Keratinocyte (primary cell): ENCODE data around the gene EIF4E1B. TPM values are rescaled to one million over a fixed set of nuclear protein-coding genes. Genes with fewer than 3 reads are reported as not detected.
A peak's percentile ranks its signal among the peaks of the same experiment; 100 is the strongest.

Experiments used
- DNase-seq: peaks from one replicate; pipeline ENCODE4 v3.0.0-alpha.2; 2011; ENCODE audit warnings: low read depth, missing footprints, low spot score
- FAIRE-seq: peaks from 2 replicates; lab custom pipeline; 2011; peaks lifted over from hg19 to GRCh38; lab: Jason Lieb, UNC
- H2AFZ ChIP-seq: 2 replicates; pipeline ENCODE4 v1.6.0; 2012; ENCODE audit warnings: low read length, control low read depth, inconsistent platforms; ENCODE audit not compliant: control insufficient read depth
- H3K27ac ChIP-seq: 2 replicates; pipeline ENCODE4 v1.5.1; 2011; ENCODE audit warnings: low read length; ENCODE audit not compliant: control insufficient read depth, insufficient read depth
- H3K27me3 ChIP-seq: 3 replicates; pipeline ENCODE4 v1.6.0; 2011; ENCODE audit warnings: low read length; ENCODE audit not compliant: control insufficient read depth, insufficient read depth; ENCODE audit errors: extremely low read depth
- H3K36me3 ChIP-seq, 2 experiments: 2 replicates in 1 of 2; 3 replicates in 1 of 2; pipeline ENCODE4 v1.5.1; 2011; ENCODE audit warnings: low read length in 2 of 2, mild to moderate bottlenecking in 1 of 2; ENCODE audit not compliant: control insufficient read depth in 2 of 2, insufficient read depth in 2 of 2; ENCODE audit errors: extremely low read depth in 1 of 2
- H3K4me1 ChIP-seq: 3 replicates; pipeline ENCODE4 v1.5.1; 2011; ENCODE audit warnings: low read length; ENCODE audit not compliant: control insufficient read depth, insufficient read depth; ENCODE audit errors: extremely low read depth
- H3K4me2 ChIP-seq: 3 replicates; pipeline ENCODE4 v1.6.0; 2011; ENCODE audit warnings: low read depth, low read length; ENCODE audit not compliant: control insufficient read depth, insufficient read depth; ENCODE audit errors: extremely low read depth
- H3K4me3 ChIP-seq, 3 experiments: fragments of 200-600 bp in 1 of 3; sonication (generic) in 1 of 3; 2 replicates in 2 of 3; 3 replicates in 1 of 3; pipeline ENCODE4 v1.5.1; 2011 to 2016; ENCODE audit warnings: low read length in 3 of 3, mild to moderate bottlenecking in 3 of 3, control low read depth in 2 of 3, inconsistent platforms in 1 of 3, low read depth in 1 of 3, mixed read lengths in 1 of 3, mixed run types in 1 of 3, moderate library complexity in 1 of 3; ENCODE audit not compliant: control insufficient read depth in 2 of 3, insufficient read depth in 2 of 3; ENCODE audit errors: extremely low read depth in 1 of 3
- H3K79me2 ChIP-seq: 2 replicates; pipeline ENCODE4 v1.6.0; 2012; ENCODE audit warnings: low read length; ENCODE audit not compliant: control insufficient read depth, insufficient read depth
- H3K9ac ChIP-seq: 3 replicates; pipeline ENCODE4 v1.6.0; 2011; ENCODE audit warnings: low read length; ENCODE audit not compliant: control insufficient read depth, insufficient read depth; ENCODE audit errors: extremely low read depth
- H3K9me1 ChIP-seq: 3 replicates; pipeline ENCODE4 v1.6.0; 2011; ENCODE audit warnings: low read length; ENCODE audit not compliant: control insufficient read depth, insufficient read depth; ENCODE audit errors: extremely low read depth
- H3K9me3 ChIP-seq: 2 replicates; pipeline ENCODE4 v1.5.1; 2012; ENCODE audit warnings: low read depth, low read length; ENCODE audit not compliant: control insufficient read depth
- H4K20me1 ChIP-seq: 3 replicates; pipeline ENCODE4 v1.6.0; 2011; ENCODE audit warnings: low read length; ENCODE audit not compliant: control insufficient read depth, insufficient read depth; ENCODE audit errors: extremely low read depth
- CTCF ChIP-seq, 3 experiments: IDR thresholded peaks in 1 of 3; conservative IDR thresholded peaks in 1 of 3; optimal IDR thresholded peaks in 1 of 3; 2 replicates in 2 of 3; 3 replicates in 1 of 3; pipeline versions ENCODE3 to v1.5.1; 2011; ENCODE audit warnings: low read length in 3 of 3, mild to moderate bottlenecking in 3 of 3, moderate library complexity in 2 of 3, control low read depth in 1 of 3, inconsistent platforms in 1 of 3; ENCODE audit not compliant: insufficient read depth in 2 of 3; ENCODE audit errors: extremely low read depth in 1 of 3
- EZH2 ChIP-seq: IDR thresholded peaks from one replicate; pipeline ENCODE4 v1.6.1; 2012; ENCODE audit warnings: inconsistent platforms, mild to moderate bottlenecking, low read length, moderate library complexity
- dilution Hi-C: fragments of 300-500 bp; cut with MboI; formaldehyde crosslinking; loops from one replicate; pipeline ENCODE4 v1.7.0; 2020; ENCODE audit warnings: low sequenced_read_pairs; ENCODE audit not compliant: extremely low pct_ligation_motif_present
- polyA minus RNA-seq, 3 experiments: library from RNA; depleted of rRNA, polyadenylated mRNA; stranded (reverse); fragments of >200 nt; gene quantifications; 1 replicate in 1 of 3; 2 replicates in 1 of 3; 3 replicates in 1 of 3; pipeline ENCODE4 v1.2.3, GENCODE V29; 2011
- polyA plus RNA-seq, 5 experiments: library from polyadenylated mRNA; depleted of rRNA in 3 of 5; stranded (reverse) in 3 of 5; stranded (forward) in 1 of 5; unstranded in 1 of 5; fragments of >200 nt; gene quantifications; 1 replicate in 1 of 5; 2 replicates in 3 of 5; 3 replicates in 1 of 5; pipeline versions ENCODE4 v1.2.1 to v1.2.3, GENCODE V29; 2011 to 2012; ENCODE audit warnings: missing spikeins in 2 of 5, low read depth in 1 of 5, low replicate concordance in 1 of 5

EIF4E1B gene, protein sequence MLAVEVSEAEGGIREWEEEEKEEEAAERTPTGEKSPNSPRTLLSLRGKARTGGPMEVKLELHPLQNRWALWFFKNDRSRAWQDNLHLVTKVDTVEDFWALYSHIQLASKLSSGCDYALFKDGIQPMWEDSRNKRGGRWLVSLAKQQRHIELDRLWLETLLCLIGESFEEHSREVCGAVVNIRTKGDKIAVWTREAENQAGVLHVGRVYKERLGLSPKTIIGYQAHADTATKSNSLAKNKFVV
- polyA plus RNA-seq (not detected in 3 replicates), polyA minus RNA-seq (not detected in 3 replicates)
- not detected for polyA plus RNA-seq (2011; ENCODE audit: low read depth)
- not detected in 2 replicates for polyA plus RNA-seq (2011; cell fraction: cytosol; rRNA removed)
- not detected in 2 replicates for polyA plus RNA-seq (2011; cell fraction: nucleus; rRNA removed)
- not detected in 2 replicates for polyA plus RNA-seq (2012; ENCODE audit: low replicate concordance)
- not detected for polyA minus RNA-seq (2011; cell fraction: cytosol; rRNA and poly(A)+ RNA removed)
- not detected in 2 replicates for polyA minus RNA-seq (2011; cell fraction: nucleus; rRNA and poly(A)+ RNA removed)

- no peaks in the 10 kb centered on the region for H3K36me3 ChIP-seq
- H3K27ac ChIP-seq: no peak within 1 kb of the TSS
- H2AFZ ChIP-seq: peak within 1 kb of the TSS; percentile 53
- peak within 1 kb of the TSS; percentile 9 to 59 (median 55) for H3K4me3 ChIP-seq
- DNase-seq (no peak), FAIRE-seq (no peak)
- H3K4me1 ChIP-seq: peaks cover 45% of the 10 kb centered on the region
- H3K27me3 ChIP-seq: peaks cover 35% of the 10 kb centered on the region
- peak within 1 kb of the TSS; percentile 86 for H3K4me2 ChIP-seq
- TF ChIP-seq EZH2 (peak; percentile 52), CTCF (optimal IDR thresholded peaks at IDR 0.05 in 1 of 3, IDR thresholded peaks at IDR 0.05 in 1 of 3, conservative IDR thresholded peaks at IDR 0.05 in 1 of 3; ENCODE audit: extremely low read depth in 1 of 3, insufficient read depth in 2 of 3, low read length in 3 of 3) (no peak)
- H3K79me2 ChIP-seq: no peaks in the 10 kb centered on the region
- peaks cover 4% of the 10 kb centered on the region for H4K20me1 ChIP-seq
- dilution Hi-C loops: no loop called here
- no peaks in the 10 kb centered on the region for H3K9me1 ChIP-seq
- H3K9ac ChIP-seq: peak within 1 kb of the TSS; percentile 35
- H3K9me3 ChIP-seq: no peaks in the 10 kb centered on the region
Observed at GRCh38 chr5:176629853-176630680, at the start of gene EIF4E1B, which contains the start of gene SNCB. Gene EIF4E1B, plus strand, starts transcription at chr5:176630675. Its CDS starts 12,113 bp downstream, at chr5:176642788. Gene SNCB, minus strand, starts transcription at chr5:176630534. Its CDS starts 880 bp downstream, at chr5:176629654.

DNA sequence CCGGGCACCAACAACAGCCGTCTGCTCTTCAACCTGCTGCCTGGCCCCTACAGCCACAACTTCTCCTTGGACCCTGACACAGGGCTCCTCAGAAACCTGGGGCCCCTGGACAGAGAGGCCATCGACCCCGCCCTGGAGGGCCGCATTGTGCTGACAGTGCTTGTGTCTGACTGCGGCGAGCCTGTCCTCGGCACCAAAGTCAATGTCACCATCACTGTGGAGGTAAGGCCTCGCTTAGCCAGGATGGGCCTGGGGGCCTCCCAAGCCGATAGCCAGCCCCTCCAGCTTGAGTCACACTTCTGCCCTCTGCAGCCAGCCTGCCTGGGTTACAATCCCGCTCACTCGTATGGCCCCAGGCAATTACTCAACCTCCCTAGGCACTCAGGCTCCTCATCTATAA lies 49.1 kb upstream of the EIF4E1B start:
- no peaks in the 10 kb centered on the region for H3K36me3 ChIP-seq
- dilution Hi-C loops: no loop called here
- no peak overlapping the region for H3K27ac ChIP-seq
- no peaks in the 10 kb centered on the region for H3K9me1 ChIP-seq
- H3K79me2 ChIP-seq: no peaks in the 10 kb centered on the region
- DNase-seq: no peak
- H3K4me3 ChIP-seq: no peak overlapping the region
- H4K20me1 ChIP-seq: no peaks in the 10 kb centered on the region
- H3K4me1 ChIP-seq: no peaks in the 10 kb centered on the region
- TF ChIP-seq EZH2 (no peak), CTCF (optimal IDR thresholded peaks at IDR 0.05 in 1 of 3, IDR thresholded peaks at IDR 0.05 in 1 of 3, conservative IDR thresholded peaks at IDR 0.05 in 1 of 3; ENCODE audit: extremely low read depth in 1 of 3, insufficient read depth in 2 of 3, low read length in 3 of 3) (no peak)
- H2AFZ ChIP-seq: no peak overlapping the region
- no peak overlapping the region for H3K4me2 ChIP-seq
- H3K9me3 ChIP-seq: peaks cover 7% of the 10 kb centered on the region
- no peak overlapping the region for H3K9ac ChIP-seq
- no peaks in the 10 kb centered on the region for H3K27me3 ChIP-seq
- no peak for FAIRE-seq
